ENCODE results near the gene PTGER1. TPM values are rescaled to one million over a fixed set of nuclear protein-coding genes. Genes with fewer than 3 reads are reported as not detected.
A peak's percentile ranks its signal among the peaks of the same experiment; 100 is the strongest.

Gene PTGER1
- total and polyA plus RNA-seq, 2 of the 13 experiments (the other 11 are each of a cell fraction or from before 2014, with no cell fraction given): 0.13 TPM; not detected in 1

DNA sequence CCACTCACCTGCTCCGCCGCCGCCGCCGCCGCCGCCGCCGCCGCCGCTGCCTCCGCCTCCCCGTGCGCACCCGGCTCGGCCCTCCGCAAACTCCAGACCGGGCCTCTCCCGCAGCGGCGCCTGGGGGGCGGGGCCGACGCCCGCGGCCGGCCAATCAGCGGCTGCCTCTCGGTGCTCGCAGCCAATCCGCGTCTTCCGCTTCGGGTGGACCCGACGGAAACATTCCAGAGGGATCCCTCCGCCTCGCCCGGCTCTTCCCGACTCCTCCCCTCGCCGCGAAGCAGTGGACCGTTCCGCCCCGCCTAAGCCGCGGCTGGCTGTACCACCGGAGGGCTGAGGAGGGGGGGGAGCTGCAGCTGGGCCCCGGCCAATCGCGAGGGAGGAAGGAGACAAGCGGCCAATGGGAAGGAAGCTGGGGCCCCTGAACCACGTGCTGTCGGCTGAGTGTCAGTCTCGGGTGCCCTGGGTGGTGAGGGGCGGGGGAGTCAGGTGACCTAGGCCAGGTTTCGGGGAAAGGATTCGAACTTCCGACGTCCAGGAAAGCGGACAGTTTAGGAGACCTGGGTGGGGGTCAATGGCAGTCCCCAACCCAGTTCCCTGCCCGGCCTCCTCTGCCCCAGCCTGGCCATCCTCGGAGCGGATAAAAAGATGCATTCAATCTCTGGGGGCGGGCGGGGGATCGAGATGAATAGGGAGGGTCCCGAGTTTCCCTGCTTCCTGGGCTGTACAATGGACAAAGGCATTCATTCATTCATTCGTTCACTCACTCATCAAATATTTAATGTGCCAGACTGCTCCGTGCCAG is 21.1 kb upstream of the PTGER1 start, which contains the start of gene GIPC1 (continued):
- TF ChIP-seq, protein P1, sequence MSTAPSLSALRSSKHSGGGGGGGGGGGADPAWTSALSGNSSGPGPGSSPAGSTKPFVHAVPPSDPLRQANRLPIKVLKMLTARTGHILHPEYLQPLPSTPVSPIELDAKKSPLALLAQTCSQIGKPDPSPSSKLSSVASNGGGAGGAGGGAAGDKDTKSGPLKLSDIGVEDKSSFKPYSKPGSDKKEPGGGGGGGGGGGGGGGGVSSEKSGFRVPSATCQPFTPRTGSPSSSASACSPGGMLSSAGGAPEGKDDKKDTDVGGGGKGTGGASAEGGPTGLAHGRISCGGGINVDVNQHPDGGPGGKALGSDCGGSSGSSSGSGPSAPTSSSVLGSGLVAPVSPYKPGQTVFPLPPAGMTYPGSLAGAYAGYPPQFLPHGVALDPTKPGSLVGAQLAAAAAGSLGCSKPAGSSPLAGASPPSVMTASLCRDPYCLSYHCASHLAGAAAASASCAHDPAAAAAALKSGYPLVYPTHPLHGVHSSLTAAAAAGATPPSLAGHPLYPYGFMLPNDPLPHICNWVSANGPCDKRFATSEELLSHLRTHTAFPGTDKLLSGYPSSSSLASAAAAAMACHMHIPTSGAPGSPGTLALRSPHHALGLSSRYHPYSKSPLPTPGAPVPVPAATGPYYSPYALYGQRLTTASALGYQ (CRISPR knock-in tag; IDR thresholded peaks at IDR 0.05): no peak
- TF ChIP-seq SRSF1 (optimal IDR thresholded peaks at IDR 0.05; ENCODE audit: low read depth, low read length) (no peak), ARHGAP35 (CRISPR knock-in tag; IDR thresholded peaks at IDR 0.05; ENCODE audit: borderline replicate concordance) (0 out of 2 replicates have a peak, but pooled peaks have one; percentile 39), HMGA1 (CRISPR knock-in tag; conservative IDR thresholded peaks at IDR 0.05) (no peak), ZNF264 (CRISPR knock-in tag; IDR thresholded peaks at IDR 0.05) (peak; percentile 25; the same call in 1 of the 2 replicates), SIN3A (IDR thresholded peaks at IDR 0.05; ENCODE audit: borderline replicate concordance, low read depth, low read length) (0 out of 2 replicates have a peak, but pooled peaks have one; percentile 21), MAF1 (CRISPR knock-in tag; IDR thresholded peaks at IDR 0.05; ENCODE audit: borderline replicate concordance) (peak; percentile 39; the same call in 1 of the 2 replicates), ZNF749 (CRISPR knock-in tag; IDR thresholded peaks at IDR 0.05; ENCODE audit: borderline replicate concordance) (no peak), ZNF263 (CRISPR knock-in tag; IDR thresholded peaks at IDR 0.05) (peak; percentile 44; the same call in 1 of the 2 replicates), ZNF557 (CRISPR knock-in tag; IDR thresholded peaks at IDR 0.05) (no peak), ZFY (CRISPR knock-in tag; IDR thresholded peaks at IDR 0.05) (peak; percentile 78)
- TF ChIP-seq, protein P2, sequence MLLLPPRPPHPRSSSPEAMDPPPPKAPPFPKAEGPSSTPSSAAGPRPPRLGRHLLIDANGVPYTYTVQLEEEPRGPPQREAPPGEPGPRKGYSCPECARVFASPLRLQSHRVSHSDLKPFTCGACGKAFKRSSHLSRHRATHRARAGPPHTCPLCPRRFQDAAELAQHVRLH (CRISPR knock-in tag; IDR thresholded peaks at IDR 0.05; ENCODE audit: borderline replicate concordance, low read depth): peak; percentile 49; the same call in 1 of the 2 replicates
- TF ChIP-seq, protein P3, sequence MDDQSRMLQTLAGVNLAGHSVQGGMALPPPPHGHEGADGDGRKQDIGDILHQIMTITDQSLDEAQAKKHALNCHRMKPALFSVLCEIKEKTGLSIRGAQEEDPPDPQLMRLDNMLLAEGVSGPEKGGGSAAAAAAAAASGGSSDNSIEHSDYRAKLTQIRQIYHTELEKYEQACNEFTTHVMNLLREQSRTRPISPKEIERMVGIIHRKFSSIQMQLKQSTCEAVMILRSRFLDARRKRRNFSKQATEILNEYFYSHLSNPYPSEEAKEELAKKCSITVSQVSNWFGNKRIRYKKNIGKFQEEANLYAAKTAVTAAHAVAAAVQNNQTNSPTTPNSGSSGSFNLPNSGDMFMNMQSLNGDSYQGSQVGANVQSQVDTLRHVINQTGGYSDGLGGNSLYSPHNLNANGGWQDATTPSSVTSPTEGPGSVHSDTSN (CRISPR knock-in tag; IDR thresholded peaks at IDR 0.05; ENCODE audit: borderline replicate concordance): no peak
- TF ChIP-seq, protein P4, sequence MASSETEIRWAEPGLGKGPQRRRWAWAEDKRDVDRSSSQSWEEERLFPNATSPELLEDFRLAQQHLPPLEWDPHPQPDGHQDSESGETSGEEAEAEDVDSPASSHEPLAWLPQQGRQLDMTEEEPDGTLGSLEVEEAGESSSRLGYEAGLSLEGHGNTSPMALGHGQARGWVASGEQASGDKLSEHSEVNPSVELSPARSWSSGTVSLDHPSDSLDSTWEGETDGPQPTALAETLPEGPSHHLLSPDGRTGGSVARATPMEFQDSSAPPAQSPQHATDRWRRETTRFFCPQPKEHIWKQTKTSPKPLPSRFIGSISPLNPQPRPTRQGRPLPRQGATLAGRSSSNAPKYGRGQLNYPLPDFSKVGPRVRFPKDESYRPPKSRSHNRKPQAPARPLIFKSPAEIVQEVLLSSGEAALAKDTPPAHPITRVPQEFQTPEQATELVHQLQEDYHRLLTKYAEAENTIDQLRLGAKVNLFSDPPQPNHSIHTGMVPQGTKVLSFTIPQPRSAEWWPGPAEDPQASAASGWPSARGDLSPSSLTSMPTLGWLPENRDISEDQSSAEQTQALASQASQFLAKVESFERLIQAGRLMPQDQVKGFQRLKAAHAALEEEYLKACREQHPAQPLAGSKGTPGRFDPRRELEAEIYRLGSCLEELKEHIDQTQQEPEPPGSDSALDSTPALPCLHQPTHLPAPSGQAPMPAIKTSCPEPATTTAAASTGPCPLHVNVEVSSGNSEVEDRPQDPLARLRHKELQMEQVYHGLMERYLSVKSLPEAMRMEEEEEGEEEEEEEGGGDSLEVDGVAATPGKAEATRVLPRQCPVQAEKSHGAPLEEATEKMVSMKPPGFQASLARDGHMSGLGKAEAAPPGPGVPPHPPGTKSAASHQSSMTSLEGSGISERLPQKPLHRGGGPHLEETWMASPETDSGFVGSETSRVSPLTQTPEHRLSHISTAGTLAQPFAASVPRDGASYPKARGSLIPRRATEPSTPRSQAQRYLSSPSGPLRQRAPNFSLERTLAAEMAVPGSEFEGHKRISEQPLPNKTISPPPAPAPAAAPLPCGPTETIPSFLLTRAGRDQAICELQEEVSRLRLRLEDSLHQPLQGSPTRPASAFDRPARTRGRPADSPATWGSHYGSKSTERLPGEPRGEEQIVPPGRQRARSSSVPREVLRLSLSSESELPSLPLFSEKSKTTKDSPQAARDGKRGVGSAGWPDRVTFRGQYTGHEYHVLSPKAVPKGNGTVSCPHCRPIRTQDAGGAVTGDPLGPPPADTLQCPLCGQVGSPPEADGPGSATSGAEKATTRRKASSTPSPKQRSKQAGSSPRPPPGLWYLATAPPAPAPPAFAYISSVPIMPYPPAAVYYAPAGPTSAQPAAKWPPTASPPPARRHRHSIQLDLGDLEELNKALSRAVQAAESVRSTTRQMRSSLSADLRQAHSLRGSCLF (CRISPR knock-in tag; IDR thresholded peaks at IDR 0.05; ENCODE audit: borderline replicate concordance): no peak
